GM12878 (cell line): Measurements from ENCODE around the gene DNAJA2. TPM values are rescaled to one million over a fixed set of nuclear protein-coding genes. Genes with fewer than 3 reads are reported as not detected.

ENCODE experiments used
- ATAC-seq: fragments of 200-7000 bp; cut with Tn5 transposase; 3 replicates; pipeline ENCODE4 v1.9.1; 2020; ENCODE audit warnings: mild to moderate bottlenecking, moderate library complexity
- BruUV-seq: library from RNA; stranded (reverse); fragments of 400-500 nt; replicated peaks from 2 replicates; lab custom pipeline; 2021; lab: Mats Ljungman, UMichigan
- CTCF ChIA-PET: fragments of 300-600 bp; sonication (Branson Sonifier 250); formaldehyde crosslinking; extraction: SDS; loops from one replicate; lab custom pipeline; 2021; ENCODE audit warnings: inconsistent platforms; lab: Yijun Ruan, JAX
- POLR2A ChIA-PET: fragments of 350-600 bp; formaldehyde crosslinking; extraction: SDS; loops from one replicate; lab custom pipeline; 2021; ENCODE audit warnings: inconsistent platforms; lab: Charles Lee
- RAD21 ChIA-PET: fragments of 300-600 bp; sonication (Branson Sonifier 250); formaldehyde crosslinking; loops from one replicate; lab custom pipeline; 2023; ENCODE audit warnings: antibody characterized with exemption; ENCODE audit not compliant: unreplicated experiment; lab: Charles Lee
- SMC1A ChIA-PET: fragments of 300-600 bp; sonication (Branson Sonifier 250); formaldehyde crosslinking; loops from one replicate; lab custom pipeline; 2023; ENCODE audit not compliant: unreplicated experiment, uncharacterized antibody; lab: Charles Lee
- DNase-seq: peaks from one replicate; pipeline ENCODE4 v3.0.0-alpha.2; 2011; ENCODE audit warnings: low read depth, low spot score
- FAIRE-seq: peaks from 3 replicates; lab custom pipeline; 2011; peaks lifted over from hg19 to GRCh38; lab: Jason Lieb, UNC
- H2AFZ ChIP-seq: 2 replicates; pipeline ENCODE4 v1.6.0; 2011; ENCODE audit warnings: low read depth, low read length, control low read depth; ENCODE audit not compliant: control insufficient read depth
- H3K27ac ChIP-seq: 2 replicates; pipeline ENCODE4 v1.5.1; 2011; ENCODE audit warnings: control low read depth; ENCODE audit not compliant: control insufficient read depth, insufficient read depth
- H3K27me3 ChIP-seq, 2 experiments: replicated peaks in 1 of 2; 2 replicates each; pipeline versions ENCODE4 v1.6.0 to v1.6.1; 2011; ENCODE audit warnings: low read length in 1 of 2; ENCODE audit not compliant: control insufficient read depth in 2 of 2, insufficient read depth in 2 of 2
- H3K36me3 ChIP-seq, 2 experiments: 2 replicates each; pipeline ENCODE4 v1.5.1; 2011; ENCODE audit warnings: low read length in 1 of 2; ENCODE audit not compliant: control insufficient read depth in 2 of 2, insufficient read depth in 2 of 2
- H3K4me1 ChIP-seq: 2 replicates; pipeline ENCODE4 v1.6.1; 2011; ENCODE audit warnings: mild to moderate bottlenecking, low read length, moderate library complexity, mixed read lengths; ENCODE audit not compliant: control insufficient read depth, insufficient read depth
- H3K4me2 ChIP-seq: 2 replicates; pipeline ENCODE4 v1.6.0; 2011; ENCODE audit warnings: control low read depth; ENCODE audit not compliant: control insufficient read depth, insufficient read depth
- H3K4me3 ChIP-seq: fragments of 200-600 bp; sonication (generic); 2 replicates; pipeline ENCODE4 v1.5.1; 2016
- H3K79me2 ChIP-seq: 2 replicates; pipeline ENCODE4 v1.6.0; 2011; ENCODE audit warnings: low read length; ENCODE audit not compliant: control insufficient read depth, insufficient read depth
- H3K9ac ChIP-seq: 2 replicates; pipeline ENCODE4 v1.8.0; 2011; ENCODE audit warnings: low read length, control low read depth, mixed read lengths; ENCODE audit not compliant: control insufficient read depth, insufficient read depth
- H3K9me3 ChIP-seq: replicated peaks from 3 replicates; pipeline ENCODE4 v1.5.1; 2011; ENCODE audit warnings: mild to moderate bottlenecking, low read length; ENCODE audit not compliant: control insufficient read depth, insufficient read depth
- H4K20me1 ChIP-seq: 2 replicates; pipeline ENCODE4 v1.6.0; 2011; ENCODE audit not compliant: control insufficient read depth, insufficient read depth
- BMI1 ChIP-seq: fragments of 450-650 bp; IDR thresholded peaks from 2 replicates; pipeline ENCODE4 v1.6.1; 2016; ENCODE audit warnings: mild to moderate bottlenecking, moderate library complexity, borderline replicate concordance
- CHD2 ChIP-seq: IDR thresholded peaks from 2 replicates; pipeline ENCODE4 v1.6.1; 2011; ENCODE audit warnings: low read depth, low read length, improper control_type of control experiment, borderline replicate concordance
- EED ChIP-seq: sonication (generic); IDR thresholded peaks from 2 replicates; pipeline ENCODE4 v1.6.1; 2016; ENCODE audit warnings: antibody characterized with exemption, low read depth
- KAT2A ChIP-seq: conservative IDR thresholded peaks from 2 replicates; pipeline ENCODE4 v1.6.1; 2011; ENCODE audit warnings: low read depth, low read length; ENCODE audit not compliant: control insufficient read depth
- NR2C1 ChIP-seq: fragments of 450-650 bp; IDR thresholded peaks from 2 replicates; pipeline ENCODE4 v1.6.1; 2017; ENCODE audit warnings: antibody characterized with exemption, mild to moderate bottlenecking, moderate library complexity
- PBX3 ChIP-seq: IDR thresholded peaks from 2 replicates; pipeline ENCODE4 v1.6.1; 2011; ENCODE audit warnings: mild to moderate bottlenecking, low read depth, low read length, moderate library complexity; ENCODE audit not compliant: insufficient replicate concordance
- SMC3 ChIP-seq: IDR thresholded peaks from 2 replicates; pipeline ENCODE4 v1.6.1; 2011; ENCODE audit warnings: low read length, improper control_type of control experiment, borderline replicate concordance
- SRF ChIP-seq, 2 experiments: IDR thresholded peaks; 2 replicates each; pipeline ENCODE4 v1.6.1; 2011; ENCODE audit warnings: low read depth in 2 of 2, low read length in 2 of 2, mild to moderate bottlenecking in 1 of 2, moderate library complexity in 1 of 2
- TCF3 ChIP-seq: IDR thresholded peaks from 2 replicates; pipeline ENCODE4 v1.6.1; 2012; ENCODE audit warnings: low read depth, mild to moderate bottlenecking, low read length, borderline replicate concordance; ENCODE audit not compliant: insufficient read depth
- ZBTB40 ChIP-seq: fragments of 450-650 bp; IDR thresholded peaks from 2 replicates; pipeline ENCODE4 v1.6.1; 2016; ENCODE audit warnings: mild to moderate bottlenecking, moderate library complexity, borderline replicate concordance
- ZNF687 ChIP-seq: fragments of 450-650 bp; IDR thresholded peaks from 2 replicates; pipeline ENCODE4 v1.6.1; 2017; ENCODE audit warnings: mild to moderate bottlenecking, moderate library complexity
- WGBS: methylation state at CpG from one replicate; pipeline ENCODE4 v1.1.6; 2016; ENCODE audit warnings: low lambda C conversion rate; ENCODE audit not compliant: insufficient replicate concordance, insufficient coverage; ENCODE audit errors: missing lambda C conversion rate; 5-methylcytosine and 5-hydroxymethylcytosine counted together
- in situ Hi-C: fragments of 300-500 bp; cut with MboI; formaldehyde crosslinking; loops from 9 replicates; pipeline ENCODE4 v1.14.3; 2018; ENCODE audit warnings: mixed read lengths
- intact Hi-C: fragments of 100-400 bp; cut with micrococcal nuclease; formaldehyde crosslinking; loops from one replicate; pipeline ENCODE4 v1.14.2; 2022; ENCODE audit not compliant: unreplicated experiment
- polyA plus RNA-seq, 11 experiments: library from polyadenylated mRNA; depleted of rRNA in 4 of 11; unstranded in 6 of 11; stranded (reverse) in 5 of 11; fragments of >200 nt; fragmentation: Nextera tagmentation in 4 of 11; fragmentation: Illumina TruSeq in 1 of 11; extraction: Ambion mirVana in 4 of 11; extraction: Trizol in 1 of 11; gene quantifications; 1 replicate in 1 of 11; 2 replicates in 10 of 11; pipeline versions ENCODE4 v1.2.1 to v1.2.3, GENCODE V29; 2011 to 2016; ENCODE audit warnings: inconsistent platforms in 2 of 11, missing spikeins in 2 of 11, low read depth in 1 of 11
- total RNA-seq, 4 experiments: library from RNA; depleted of rRNA in 3 of 4; stranded (reverse); fragments of >200 nt in 3 of 4; fragmentation: Illumina TruSeq in 1 of 4; extraction: Trizol in 1 of 4; gene quantifications; 2 replicates each; pipeline versions ENCODE4 v1.2.1 to v1.2.3, GENCODE V29; 2013 to 2021

DNAJA2 gene
- total and polyA plus RNA-seq, 10 of the 15 experiments (the other 5 are each of a cell fraction or from before 2014, with no cell fraction given) = 26.2 to 96.4 (median 58.1) TPM

- TF ChIP-seq ZNF687 (0 out of 2 replicates have a peak, but pooled peaks have one; percentile 22), EED (0 out of 2 replicates have a peak, but pooled peaks have one; percentile 14), PBX3 (no peak), SMC3 (no peak)
Observed at GRCh38 chr16:46972429-46973206, 856 bp downstream of the DNAJA2 start (continued).

- in situ Hi-C loops = no loop called here
- ChIA-PET SMC1A (interaction anchor here (0.7 to 2.2 kb wide), 4 partner anchors 10 to 1193 kb away, joined by 4 to 19 read pairs (median 6); no protein-coding TSS in a partner anchor), RAD21 (interaction anchor here (1.0 kb wide), 1 partner anchor 23 kb away, joined by 3 read pairs; no protein-coding TSS in a partner anchor), POLR2A (interaction anchor here (0.8 kb wide), 1 partner anchor 9 kb away, joined by 4 read pairs; no protein-coding TSS in a partner anchor), CTCF (interaction anchor here (0.6 to 1.0 kb wide), 3 partner anchors 48 to 206 kb away, joined by 3 read pairs; no protein-coding TSS in a partner anchor)
- no peaks in the 10 kb centered on the region for H3K27me3 ChIP-seq
- H3K4me1 ChIP-seq = peaks cover 14% of the 10 kb centered on the region
- no peaks in the 10 kb centered on the region for H4K20me1 ChIP-seq
- no peak for ATAC-seq
- H3K4me3 ChIP-seq = peak overlapping the region; percentile 5; the same call in 1 of the 2 replicates
- H3K27ac ChIP-seq = no peak overlapping the region
- no TSS peak for BruUV-seq
- no peak for FAIRE-seq
- intact Hi-C loops = loop anchor here (5.0 kb wide), 1 partner anchor 171 kb away; the partner anchor contains the start of gene NETO2
- no peak overlapping the region for H2AFZ ChIP-seq
- no peak for DNase-seq
- H3K9ac ChIP-seq = no peak overlapping the region
- peak overlapping the region; percentile 91 for H3K4me2 ChIP-seq
- peaks cover 5 to 26% of the 10 kb centered on the region in 2 experiments for H3K36me3 ChIP-seq
- H3K9me3 ChIP-seq = no peaks in the 10 kb centered on the region
- 88% methylated on average over 7 of the region's 7 CpGs for WGBS
- peaks cover 67% of the 10 kb centered on the region for H3K79me2 ChIP-seq
- TF ChIP-seq KAT2A (no peak), SRF (IDR thresholded peaks at IDR 0.05; ENCODE audit: low read depth in 2 of 2, low read length in 2 of 2) (no peak), TCF3 (no peak), BMI1 (no peak), CHD2 (no peak), ZBTB40 (no peak), NR2C1 (no peak)
Observed at GRCh38 chr16:46971271-46971670, 2.2 kb downstream of the DNAJA2 start.
